ENCODE measurements around the gene TNFRSF12A.

The TNFRSF12A gene

DNA sequence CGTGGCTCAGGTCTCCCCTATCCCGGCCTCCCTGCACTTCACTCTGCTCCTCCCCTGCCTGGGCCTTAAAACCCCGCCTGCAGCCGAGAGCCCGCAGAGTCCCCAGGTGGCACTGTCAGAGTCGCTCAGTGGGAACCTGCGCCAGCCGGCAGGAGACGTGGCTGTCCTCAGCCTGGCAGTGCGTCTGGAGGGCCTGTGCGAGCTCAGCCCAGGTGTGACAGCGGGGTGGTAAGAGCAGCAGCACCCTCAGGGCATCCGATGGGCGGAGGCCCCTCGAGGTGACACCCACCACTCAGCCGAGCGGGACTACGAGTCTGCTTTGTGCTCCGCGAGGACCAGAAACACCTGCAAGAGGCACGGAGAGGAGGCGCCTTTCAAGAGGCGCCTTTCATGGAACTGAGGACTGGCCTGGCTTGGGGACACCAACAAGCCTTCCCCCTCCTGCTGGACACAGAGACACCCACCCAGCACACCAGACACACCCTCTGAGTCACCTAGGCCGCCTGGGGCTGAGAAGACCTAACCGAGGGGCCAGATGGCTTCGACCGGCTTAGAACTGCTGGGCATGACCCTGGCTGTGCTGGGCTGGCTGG is 7.2 kb upstream of the TNFRSF12A start, which contains the start of gene CLDN9:
TSS of gene CLDN9 (plus strand) at position 96 of the 593 bp plus-strand sequence. CDS start at position 536, 440 bp downstream.
- no peak for DNase-seq

DNA sequence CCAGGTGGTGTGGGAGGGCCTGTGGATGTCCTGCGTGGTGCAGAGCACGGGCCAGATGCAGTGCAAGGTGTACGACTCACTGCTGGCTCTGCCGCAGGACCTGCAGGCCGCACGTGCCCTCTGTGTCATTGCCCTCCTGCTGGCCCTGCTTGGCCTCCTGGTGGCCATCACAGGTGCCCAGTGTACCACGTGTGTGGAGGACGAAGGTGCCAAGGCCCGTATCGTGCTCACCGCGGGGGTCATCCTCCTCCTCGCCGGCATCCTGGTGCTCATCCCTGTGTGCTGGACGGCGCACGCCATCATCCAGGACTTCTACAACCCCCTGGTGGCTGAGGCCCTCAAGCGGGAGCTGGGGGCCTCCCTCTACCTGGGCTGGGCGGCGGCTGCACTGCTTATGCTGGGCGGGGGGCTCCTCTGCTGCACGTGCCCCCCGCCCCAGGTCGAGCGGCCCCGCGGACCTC is 6.6 kb upstream of the TNFRSF12A start:
- no peak for DNase-seq

DNA sequence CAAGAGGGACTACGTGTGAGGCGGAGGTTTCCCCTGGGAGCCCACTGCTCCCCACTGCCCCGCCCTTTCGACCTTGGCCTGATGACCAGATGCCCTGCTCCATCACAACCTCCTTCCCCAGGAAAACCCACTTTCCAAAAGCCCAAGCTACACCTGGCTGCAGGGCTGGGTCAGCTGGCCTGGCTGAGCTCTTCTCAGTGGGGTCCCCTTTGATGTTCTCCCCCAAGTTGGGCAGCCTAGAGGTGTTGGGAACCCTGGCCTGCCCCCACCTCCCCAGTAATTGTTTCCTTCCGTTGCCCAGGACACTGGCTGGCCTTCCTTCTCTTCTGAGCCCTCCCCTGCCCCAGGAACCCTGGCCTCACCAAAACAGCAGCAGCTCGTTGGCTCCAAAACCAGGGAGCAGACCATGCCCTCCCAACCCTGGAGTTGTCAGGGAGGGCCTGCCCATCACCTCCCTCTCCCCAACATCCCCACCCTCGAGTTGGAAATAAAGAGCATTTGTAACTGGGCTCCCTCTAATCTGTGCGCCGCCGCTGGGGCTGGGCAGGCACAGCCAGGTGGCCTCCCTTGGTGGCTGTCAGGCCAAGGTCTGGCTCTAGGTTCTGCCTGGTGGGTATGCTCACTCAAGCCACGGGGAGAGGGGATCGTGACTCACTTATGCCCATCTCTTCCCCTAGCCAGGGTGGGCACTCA is 6.0 kb upstream of the TNFRSF12A start:
- DNase-seq = no peak

DNA sequence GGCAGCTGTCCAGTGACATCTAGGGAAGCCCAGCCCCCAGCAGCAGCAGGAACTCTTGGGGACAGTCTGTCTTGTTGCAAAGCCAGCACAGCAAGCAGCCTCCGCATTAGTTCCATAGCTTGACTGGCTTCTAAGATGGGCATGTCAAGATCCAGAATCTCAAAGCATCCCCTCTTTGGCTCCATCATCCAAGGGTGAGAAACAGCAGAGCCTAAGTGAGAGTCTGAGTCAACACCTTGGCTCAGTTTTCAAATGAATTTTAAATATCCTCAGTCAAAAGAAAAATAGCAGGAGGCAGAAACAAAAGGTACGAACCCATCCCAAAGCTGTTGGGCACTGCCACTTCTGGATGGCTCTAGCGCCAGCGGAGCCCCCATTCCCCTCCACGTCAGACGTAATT is 5.2 kb upstream of the TNFRSF12A start:
- DNase-seq = no peak

DNA sequence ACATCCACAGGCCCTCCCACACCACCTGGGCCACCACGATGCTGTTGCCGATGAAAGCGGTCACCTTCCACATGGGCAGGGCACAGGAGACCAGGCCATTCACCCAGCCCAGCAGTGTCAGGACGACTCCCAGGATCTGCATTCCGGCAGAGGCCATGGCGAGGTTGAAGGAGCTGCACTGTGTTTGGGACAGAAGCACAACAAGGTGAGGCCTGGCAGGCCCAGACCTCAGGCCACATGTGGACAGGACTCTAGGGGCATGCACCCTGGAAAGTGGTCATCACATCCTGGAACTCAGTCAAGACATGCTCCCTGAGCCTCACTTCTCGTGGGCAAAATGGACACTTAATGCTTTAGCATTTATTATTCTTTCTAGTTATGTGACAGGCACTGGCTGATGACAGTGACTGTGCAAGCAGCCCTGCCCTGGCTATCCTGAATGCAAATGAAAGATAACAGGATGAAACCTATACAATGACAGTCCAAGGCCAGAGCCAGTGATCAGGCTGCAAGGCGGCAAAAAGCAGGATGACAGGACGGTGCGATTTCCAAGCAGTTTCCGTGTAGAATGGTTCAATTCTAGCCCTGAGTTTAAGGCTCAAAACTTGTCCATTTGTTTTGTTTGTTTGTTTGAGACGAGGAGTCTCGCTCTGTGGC is 4.2 kb upstream of the TNFRSF12A start:
- DNase-seq = no peak

DNA sequence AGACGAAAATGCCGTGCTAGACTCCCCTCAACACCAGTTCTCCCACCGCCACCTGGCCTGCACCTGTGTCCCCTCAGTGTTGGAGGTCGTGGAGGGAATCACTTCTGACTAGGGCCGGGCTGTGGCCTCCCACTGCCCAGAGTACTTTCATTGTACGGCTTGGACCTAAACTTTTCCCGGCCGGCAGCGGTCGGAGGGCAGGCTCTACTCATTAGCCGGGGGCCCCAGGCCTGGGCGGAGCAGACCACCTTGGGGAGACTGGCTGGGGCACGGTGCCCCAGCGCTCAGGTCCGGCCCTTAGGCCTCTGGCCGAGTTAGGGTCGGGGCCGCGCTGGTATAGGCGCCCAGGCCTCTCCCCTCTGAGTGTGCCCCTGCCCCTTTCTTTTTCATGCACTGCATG is 2.8 kb upstream of the TNFRSF12A start:
- DNase-seq = no peak

DNA sequence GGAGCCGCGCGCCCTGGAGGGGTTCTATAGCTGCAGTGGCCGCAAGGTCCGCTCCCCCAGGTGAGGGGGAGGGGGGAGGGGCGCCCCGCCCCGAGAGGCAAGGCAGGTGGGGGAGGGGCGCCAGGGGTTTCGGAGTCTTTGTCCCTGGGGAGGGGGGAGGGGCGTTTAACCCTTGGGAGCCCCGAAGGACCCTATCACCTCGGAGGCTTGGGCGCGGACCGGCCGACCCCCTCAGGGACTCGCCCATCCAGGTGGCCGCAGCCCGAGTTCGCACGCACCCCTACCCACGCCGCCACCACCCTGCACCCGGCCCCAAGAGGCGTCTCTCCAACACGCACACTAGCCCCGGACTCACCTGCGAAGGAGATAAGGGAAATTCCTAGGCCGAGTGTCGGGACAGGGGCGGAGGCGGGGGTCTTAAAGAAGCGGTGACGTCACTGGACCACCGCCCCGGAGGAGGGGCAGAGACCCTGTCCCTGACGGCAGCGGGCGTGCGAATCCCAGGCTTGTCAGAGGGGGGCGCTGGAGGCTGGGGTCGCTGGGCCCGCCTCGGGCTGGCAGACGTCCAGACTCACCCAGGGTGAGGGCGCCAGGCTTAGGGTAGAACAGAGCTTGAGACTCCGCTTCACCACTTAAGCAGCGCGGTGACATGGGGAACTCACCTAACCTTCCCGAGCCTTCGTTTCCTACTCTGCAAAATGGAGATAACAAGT is 2.2 kb upstream of the TNFRSF12A start, which contains the start of gene CLDN6:
TSS of gene CLDN6 (minus strand) at position 390 of the 713 bp plus-strand sequence. CDS start 2,162 bp downstream, outside the sequence.
- no peak for DNase-seq

DNA sequence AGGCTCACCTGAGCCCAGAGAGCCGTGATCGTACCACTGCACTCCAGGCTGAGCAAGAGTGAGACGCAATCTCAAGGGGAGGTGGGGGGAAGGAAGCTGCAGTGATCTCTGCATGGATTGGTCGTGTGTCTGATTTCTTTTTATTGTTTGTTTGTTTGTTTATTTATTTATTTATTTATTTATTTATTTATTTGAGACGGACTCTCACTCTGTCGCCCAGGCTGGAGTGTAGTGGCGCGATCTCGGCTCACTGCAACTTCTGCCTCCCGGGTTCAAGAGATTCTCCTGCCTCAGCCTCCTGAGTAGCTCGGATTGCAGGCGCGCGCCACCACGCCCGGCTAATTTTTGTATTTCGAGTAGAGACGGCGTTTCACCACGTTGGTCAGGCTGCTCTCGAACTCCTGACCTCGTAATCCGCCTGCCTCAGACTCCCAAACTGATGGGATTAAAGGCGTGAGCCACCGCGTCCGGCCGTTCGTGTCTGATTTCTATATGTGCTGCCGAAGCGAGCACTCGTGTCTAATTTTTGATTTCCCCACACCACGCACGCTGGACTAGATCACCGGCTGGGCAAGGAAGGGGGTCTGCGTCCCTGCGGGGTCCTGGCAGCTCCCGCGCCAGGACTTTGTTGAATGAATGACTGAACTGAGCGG is 448 bp upstream of the TNFRSF12A start:
- no peak for DNase-seq

DNA sequence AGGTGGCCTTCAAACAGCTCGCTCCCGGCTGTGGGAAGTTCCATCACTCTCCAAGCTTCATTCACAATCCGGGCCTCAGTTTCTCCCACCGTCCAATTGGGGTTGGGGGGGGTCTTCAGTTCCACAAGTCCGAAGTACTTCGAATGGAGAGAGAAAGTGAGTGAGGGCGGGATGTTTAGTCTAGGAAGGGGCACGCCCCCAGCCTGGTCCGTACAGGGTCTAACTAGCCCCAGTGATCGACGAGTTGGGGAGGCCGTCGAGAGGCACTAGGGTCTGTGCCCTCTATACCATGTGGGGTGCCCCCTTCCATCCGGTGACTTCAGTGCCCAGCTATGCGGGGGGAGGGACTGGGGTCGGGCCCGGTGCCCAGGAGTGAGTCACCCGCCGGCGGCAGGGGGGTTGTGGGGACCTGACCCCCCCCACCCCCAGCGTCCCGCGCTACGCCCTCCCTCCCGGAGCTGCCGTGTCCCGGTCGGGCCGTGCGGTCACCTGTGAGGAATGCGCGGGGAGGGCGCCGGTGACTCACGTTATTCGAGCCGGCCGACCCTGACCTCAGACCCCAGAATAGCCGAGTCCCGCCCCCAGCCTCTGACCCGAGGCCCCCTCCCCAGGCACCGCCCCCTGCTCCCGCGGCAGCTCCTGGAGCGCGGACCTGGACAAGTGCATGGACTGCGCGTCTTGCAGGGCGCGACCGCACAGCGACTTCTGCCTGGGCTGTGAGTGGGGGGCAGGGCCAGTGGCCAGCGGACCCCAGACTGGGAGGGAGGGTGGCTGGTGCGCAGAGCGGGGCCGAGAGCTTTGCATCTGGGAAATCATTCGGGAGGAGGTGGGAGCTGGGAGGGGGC is 658 bp downstream of the TNFRSF12A start:
- peak in 1 of 2 experiments; percentile 26 for DNase-seq

DNA sequence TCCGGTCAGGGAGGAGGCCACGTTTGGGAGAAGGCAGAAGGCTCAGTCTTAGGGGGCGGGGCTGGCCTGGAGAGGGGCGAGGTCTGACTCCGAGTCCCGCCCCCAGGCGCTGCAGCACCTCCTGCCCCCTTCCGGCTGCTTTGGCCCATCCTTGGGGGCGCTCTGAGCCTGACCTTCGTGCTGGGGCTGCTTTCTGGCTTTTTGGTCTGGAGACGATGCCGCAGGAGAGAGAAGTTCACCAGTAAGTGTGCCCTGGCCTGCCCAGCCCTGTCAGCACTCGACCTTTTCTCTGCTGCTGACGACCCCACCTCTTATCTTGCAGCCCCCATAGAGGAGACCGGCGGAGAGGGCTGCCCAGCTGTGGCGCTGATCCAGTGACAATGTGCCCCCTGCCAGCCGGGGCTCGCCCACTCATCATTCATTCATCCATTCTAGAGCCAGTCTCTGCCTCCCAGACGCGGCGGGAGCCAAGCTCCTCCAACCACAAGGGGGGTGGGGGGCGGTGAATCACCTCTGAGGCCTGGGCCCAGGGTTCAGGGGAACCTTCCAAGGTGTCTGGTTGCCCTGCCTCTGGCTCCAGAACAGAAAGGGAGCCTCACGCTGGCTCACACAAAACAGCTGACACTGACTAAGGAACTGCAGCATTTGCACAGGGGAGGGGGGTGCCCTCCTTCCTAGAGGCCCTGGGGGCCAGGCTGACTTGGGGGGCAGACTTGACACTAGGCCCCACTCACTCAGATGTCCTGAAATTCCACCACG is 1.5 kb downstream of the TNFRSF12A start:
- DNase-seq = peak; percentile 38 to 43

DNA sequence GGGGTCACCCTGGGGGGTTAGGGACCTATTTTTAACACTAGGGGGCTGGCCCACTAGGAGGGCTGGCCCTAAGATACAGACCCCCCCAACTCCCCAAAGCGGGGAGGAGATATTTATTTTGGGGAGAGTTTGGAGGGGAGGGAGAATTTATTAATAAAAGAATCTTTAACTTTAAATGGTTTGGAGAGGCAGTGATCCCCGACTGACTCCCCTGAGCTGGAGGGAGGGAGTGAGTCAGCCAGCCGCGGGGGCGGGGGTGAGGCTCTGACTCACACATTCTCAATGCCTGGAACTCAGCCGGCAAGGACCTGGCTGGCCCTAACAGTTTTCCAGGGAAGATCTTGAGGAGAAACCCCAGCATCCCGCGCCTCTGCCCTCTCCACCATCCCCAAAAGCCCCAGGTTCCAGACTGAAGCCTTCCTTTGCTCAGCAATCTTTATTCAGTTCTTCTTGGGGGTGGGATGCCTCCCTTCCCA is 2.1 kb downstream of the TNFRSF12A start:
- DNase-seq = peak; percentile 16 to 28

DNA sequence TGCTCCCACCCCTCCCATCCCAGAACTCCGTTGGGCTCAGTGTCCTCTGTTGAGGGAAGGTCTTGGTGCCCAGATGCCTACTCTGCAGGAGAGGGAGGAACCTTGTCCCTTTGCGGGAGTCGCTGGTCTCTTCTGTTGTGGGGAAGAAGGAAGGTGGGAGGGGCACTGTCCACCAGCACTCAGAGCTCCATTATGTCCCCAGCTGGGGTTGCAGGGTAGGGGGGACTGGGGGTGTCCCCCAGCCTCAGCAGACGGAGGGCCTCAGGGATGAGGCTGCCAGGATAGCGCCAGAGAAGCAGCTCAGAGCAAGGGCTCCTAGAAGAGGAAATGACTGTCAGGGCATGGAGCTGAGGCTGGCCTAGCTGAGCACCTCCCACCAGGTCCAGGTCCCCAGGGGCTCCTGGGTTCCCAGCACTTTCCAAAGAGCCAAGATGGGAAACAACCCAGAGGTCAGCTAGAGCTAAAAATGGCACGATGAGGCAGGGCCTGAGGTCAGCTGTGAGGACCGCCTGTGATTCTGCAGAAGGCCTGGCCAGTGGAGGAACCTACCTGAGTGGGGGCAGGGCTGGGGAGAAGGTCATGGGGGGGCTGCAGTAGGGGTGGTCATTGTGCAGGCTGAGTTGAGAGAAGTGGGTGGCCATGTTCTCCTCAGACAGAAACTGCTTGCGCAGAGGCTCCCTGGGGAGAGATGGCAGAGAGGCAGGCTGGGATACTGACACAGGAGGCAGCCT is 2.7 kb downstream of the TNFRSF12A start:
- peak in 1 of 2 experiments; percentile 3 for DNase-seq

DNA sequence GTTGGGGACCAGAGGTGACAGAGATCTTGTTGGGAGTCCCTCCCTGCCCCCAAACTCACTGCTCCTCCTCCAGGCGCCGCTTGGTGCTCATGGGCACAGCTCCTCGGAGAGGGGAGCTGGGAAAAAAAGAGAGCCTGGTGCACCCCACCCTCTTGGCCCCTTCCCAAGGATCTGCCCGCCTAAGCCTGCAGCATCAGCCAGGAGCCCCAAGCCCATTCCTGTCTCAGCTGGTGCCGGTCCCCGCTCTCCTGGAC is 3.2 kb downstream of the TNFRSF12A start:
- DNase-seq = no peak

DNA sequence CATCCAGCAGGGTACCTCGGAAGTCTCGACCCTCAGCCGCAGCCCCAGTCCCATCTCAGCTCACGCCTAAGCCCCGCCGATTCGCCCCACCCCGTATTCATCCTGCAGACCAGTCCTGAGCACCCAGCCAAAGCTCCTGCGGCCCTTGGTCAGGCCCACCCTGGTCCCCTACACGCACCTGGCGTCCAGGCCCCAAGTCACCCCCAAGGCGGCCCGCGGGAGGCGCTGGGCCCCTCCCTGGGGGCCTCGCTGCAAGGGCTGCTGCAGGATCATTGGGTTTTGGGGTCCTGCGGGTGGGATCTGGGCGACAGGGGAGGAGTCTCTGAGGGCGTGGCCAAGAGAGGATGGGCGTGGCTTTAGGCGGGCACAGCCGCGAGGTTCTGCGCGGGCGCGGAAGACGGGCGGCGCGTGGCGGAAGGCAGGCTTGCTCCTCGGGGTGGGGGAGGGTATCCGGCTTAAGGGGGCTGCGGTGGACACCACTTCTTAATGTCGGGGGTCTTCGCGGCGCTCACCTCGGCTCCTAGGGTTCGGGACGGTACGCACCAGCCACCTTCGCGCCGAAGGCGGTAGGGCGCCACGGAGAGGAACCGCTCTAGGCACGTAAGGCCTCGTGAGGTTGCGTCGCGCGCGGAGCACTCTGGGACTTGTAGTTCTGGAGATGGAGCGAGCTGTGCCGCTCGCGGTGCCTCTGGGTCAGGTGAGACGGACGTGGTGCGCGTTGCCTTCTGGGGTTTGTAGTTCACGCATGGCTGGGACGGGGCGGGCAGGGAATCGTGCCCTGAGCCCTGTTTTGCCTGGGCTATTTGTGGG is 3.7 kb downstream of the TNFRSF12A start, which contains the start of the genes HCFC1R1 and THOC6:
TSS of gene HCFC1R1 (minus strand) at position 274 of the 810 bp plus-strand sequence. CDS start at position 273, 1 bp downstream.
TSS of gene THOC6 (plus strand) at position 367 of the 810 bp plus-strand sequence. CDS start at position 659, 292 bp downstream.
- DNase-seq = peak; percentile 84 to 89

DNA sequence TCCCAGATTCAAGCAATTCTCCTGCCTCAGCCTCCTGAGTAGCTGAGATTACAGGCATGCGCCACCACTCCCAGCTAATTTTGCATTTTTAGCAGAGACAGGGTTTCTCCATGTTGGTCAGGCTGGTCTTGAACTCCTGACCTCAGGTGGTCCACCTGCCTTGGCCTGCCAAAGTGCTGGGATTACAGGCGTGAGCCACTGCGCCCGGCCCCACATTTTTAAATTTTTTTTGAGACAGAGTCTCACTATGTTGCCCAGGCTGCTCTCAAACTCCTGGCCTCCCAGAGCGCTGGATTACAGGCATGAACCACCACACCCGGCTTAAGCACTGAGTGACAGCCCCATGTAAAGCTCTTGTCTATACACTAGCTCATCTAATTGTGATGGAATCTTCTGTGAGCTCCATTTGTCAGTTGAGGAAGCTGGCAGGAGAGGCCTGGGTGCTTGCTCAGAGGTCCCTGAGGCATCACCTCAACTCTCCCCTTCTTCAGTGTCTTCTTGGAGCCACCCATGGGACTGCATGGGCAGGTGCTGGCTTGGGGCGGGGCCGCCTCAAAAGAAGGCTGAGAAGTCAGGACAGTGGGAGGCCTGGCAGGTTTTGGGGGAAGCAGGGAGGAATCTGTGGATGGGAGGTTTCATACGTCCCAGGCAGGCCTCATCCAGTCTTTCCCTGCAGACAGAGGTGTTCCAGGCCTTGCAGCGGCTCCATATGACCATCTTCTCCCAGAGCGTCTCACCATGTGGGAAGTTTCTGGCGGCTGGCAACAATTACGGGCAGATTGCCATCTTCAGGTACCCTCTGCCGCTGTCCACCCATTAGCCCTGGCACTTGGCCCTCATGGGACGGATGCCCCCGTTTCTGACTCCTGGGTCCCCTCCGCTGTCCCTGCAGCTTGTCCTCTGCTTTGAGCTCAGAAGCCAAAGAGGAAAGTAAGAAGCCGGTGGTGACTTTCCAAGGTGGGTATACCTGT is 5.1 kb downstream of the TNFRSF12A start:
- DNase-seq = no peak

DNA sequence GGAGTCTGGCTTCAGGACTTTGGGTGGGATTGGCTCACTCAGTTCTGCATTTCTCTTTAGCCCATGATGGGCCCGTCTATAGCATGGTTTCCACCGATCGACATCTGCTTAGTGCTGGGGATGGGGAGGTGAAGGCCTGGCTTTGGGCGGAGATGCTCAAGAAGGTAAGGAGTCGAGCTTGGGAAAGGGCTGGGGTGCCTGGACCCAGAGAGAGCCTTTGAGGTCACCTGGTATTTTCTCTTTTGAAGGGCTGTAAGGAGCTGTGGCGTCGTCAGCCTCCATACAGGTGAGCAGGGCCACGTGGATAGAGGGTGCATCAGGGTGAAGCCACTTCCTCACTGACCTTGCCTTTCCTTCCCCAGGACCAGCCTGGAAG is 5.8 kb downstream of the TNFRSF12A start:
- no peak for DNase-seq

DNA sequence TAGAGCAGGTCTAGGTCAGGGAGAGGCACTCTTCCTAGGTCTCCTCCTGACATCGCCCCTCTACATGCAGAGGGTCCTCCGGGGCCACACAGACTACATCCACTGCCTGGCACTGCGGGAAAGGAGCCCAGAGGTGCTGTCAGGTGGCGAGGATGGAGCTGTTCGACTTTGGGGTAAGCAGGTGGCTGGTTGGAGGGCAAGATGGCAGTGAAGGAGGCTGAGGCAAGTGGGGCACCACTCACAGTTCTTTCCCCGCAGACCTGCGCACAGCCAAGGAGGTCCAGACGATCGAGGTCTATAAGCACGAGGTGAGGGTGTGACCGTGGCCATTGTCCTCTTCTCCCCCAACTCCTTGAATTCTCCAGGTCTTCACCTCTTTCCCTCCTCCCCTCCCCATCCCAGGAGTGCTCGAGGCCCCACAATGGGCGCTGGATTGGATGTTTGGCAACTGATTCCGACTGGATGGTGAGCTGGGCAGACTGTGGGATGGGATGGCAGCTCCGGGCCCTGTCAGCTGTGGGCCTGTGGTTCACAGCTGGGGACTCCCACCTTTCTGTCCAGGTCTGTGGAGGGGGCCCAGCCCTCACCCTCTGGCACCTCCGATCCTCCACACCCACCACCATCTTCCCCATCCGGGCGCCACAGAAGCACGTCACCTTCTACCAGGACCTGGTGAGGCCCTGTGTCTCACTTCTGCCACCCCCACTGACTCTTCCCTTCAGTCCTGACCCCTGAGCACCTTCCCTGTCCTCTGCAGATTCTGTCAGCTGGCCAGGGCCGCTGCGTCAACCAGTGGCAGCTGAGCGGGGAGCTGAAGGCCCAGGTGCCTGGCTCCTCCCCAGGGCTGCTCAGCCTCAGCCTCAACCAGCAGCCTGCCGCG is 6.7 kb downstream of the TNFRSF12A start:
- no peak for DNase-seq
